GM18867 (cell line): ENCODE results near the gene SPATC1L.
"Not testable (repeated sequence)": the region's sequence is repeated elsewhere in the genome, so short reads cannot be mapped to it uniquely, and the experiment has no call there.

Experiments used
- ATAC-seq: cut with Tn5 transposase; IDR thresholded peaks from one replicate; pipeline ENCODE4 v1.9.1; 2021; ENCODE audit warnings: mild to moderate bottlenecking, moderate library complexity; ENCODE audit not compliant: unreplicated experiment

The SPATC1L gene

GRCh38 chr21:46184625-46185555 lies 631 bp upstream of the SPATC1L start:
- peak; percentile 66 for ATAC-seq

GRCh38 chr21:46183337-46183909 lies 836 bp downstream of the SPATC1L start:
- not testable (repeated sequence) for ATAC-seq

GRCh38 chr21:46182548-46183336 lies 1.5 kb downstream of the SPATC1L start:
- no peak for ATAC-seq

- no peak for ATAC-seq
Observed at GRCh38 chr21:46181953-46182547, 2.2 kb downstream of the SPATC1L start.

GRCh38 chr21:46181436-46181835 lies 2.8 kb downstream of the SPATC1L start:
- ATAC-seq = no peak

- no peak for ATAC-seq
Observed at GRCh38 chr21:46180778-46181391, 3.4 kb downstream of the SPATC1L start.

GRCh38 chr21:46180079-46180722 lies 4.1 kb downstream of the SPATC1L start:
- no peak for ATAC-seq

GRCh38 chr21:46179708-46180078 lies 4.6 kb downstream of the SPATC1L start:
- no peak for ATAC-seq

- no peak for ATAC-seq
Observed at GRCh38 chr21:46178961-46179360, 5.3 kb downstream of the SPATC1L start.

GRCh38 chr21:46176443-46177129 lies 7.7 kb downstream of the SPATC1L start:
- ATAC-seq = not testable (repeated sequence)

- no peak for ATAC-seq
Observed at GRCh38 chr21:46173573-46173972, 10.7 kb downstream of the SPATC1L start.

GRCh38 chr21:46172863-46173528 lies 11.3 kb downstream of the SPATC1L start:
- ATAC-seq = no peak

- no peak for ATAC-seq
Observed at GRCh38 chr21:46171996-46172862, 12.0 kb downstream of the SPATC1L start.

- ATAC-seq = no peak
Observed at GRCh38 chr21:46171585-46171984, 12.7 kb downstream of the SPATC1L start.

- ATAC-seq = not testable (repeated sequence)
Observed at GRCh38 chr21:46170436-46171193, 13.6 kb downstream of the SPATC1L start.

- ATAC-seq = no peak
Observed at GRCh38 chr21:46168659-46169386, 15.4 kb downstream of the SPATC1L start.

GRCh38 chr21:46168238-46168637 lies 16.0 kb downstream of the SPATC1L start:
- ATAC-seq = no peak
